KOPT-K1 (cell line): ENCODE results near the gene CASP10.

Source experiments
- H3K27ac ChIP-seq: fragments of 200-600 bp; sonication (generic); 2 replicates; pipeline ENCODE4 v1.5.1; 2016; ENCODE audit warnings: antibody characterized with exemption, mild to moderate bottlenecking, low read depth, low read length; ENCODE audit not compliant: poor library complexity, severe bottlenecking
- H3K36me3 ChIP-seq: fragments of 200-600 bp; sonication (generic); 2 replicates; pipeline ENCODE4 v1.5.1; 2017; ENCODE audit warnings: antibody characterized with exemption, mild to moderate bottlenecking, low read length, moderate library complexity; ENCODE audit not compliant: insufficient read depth
- H3K9me3 ChIP-seq: fragments of 200-600 bp; sonication (generic); 2 replicates; pipeline ENCODE4 v1.5.1; 2017; ENCODE audit warnings: antibody characterized with exemption, low read length, mild to moderate bottlenecking; ENCODE audit not compliant: insufficient read depth, poor library complexity, severe bottlenecking

Gene CASP10

GRCh38 chr2:201200345-201200744 lies 17.4 kb downstream of the CASP10 start:
- Histone ChIP-seq H3K27ac (no peak overlapping the region), H3K9me3 (no peaks in the 10 kb centered on the region), H3K36me3 (peaks cover 91% of the 10 kb centered on the region)

- Histone ChIP-seq H3K27ac (peak overlapping the region; percentile 6), H3K9me3 (no peaks in the 10 kb centered on the region), H3K36me3 (peaks cover 90% of the 10 kb centered on the region)
Observed at GRCh38 chr2:201201371-201201770, 18.4 kb downstream of the CASP10 start.

DNA sequence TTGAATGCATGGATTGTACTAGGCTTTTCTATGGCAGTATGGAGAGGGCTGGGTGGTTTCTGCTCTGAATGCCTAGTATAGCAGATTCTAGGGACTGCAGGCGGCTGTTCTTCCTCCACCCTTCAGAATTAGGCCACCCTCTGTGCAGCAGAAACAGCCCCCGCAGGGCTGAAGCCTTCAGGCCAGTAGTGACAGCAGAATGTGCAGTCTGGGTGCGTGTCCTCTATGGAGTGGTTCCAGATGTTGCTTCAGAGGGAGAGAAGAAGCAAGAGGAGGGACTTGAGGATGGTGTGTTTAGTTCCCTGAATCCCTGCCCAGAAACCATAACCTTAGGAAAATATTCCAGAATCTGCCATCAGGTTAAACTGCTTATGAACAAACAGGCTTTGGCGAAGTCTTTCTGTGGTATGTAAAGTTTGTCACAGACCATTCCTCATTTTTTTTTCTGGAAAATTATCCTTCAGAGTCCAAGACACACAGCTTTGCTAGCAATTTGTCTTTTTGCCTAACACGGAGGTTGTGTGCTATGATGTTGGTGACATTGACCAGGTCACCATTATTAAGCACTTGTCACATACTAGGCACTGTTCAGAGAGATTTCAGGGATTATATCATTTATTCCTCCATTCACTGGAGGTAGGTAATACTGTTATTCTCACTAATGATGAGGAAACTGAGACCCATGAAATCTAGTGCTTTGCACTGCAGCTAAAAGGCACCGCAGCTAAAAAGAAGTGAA lies 21.1 kb downstream of the CASP10 start:
- Histone ChIP-seq H3K27ac (peak overlapping the region; percentile 44), H3K36me3 (peaks cover 91% of the 10 kb centered on the region), H3K9me3 (no peaks in the 10 kb centered on the region)

DNA sequence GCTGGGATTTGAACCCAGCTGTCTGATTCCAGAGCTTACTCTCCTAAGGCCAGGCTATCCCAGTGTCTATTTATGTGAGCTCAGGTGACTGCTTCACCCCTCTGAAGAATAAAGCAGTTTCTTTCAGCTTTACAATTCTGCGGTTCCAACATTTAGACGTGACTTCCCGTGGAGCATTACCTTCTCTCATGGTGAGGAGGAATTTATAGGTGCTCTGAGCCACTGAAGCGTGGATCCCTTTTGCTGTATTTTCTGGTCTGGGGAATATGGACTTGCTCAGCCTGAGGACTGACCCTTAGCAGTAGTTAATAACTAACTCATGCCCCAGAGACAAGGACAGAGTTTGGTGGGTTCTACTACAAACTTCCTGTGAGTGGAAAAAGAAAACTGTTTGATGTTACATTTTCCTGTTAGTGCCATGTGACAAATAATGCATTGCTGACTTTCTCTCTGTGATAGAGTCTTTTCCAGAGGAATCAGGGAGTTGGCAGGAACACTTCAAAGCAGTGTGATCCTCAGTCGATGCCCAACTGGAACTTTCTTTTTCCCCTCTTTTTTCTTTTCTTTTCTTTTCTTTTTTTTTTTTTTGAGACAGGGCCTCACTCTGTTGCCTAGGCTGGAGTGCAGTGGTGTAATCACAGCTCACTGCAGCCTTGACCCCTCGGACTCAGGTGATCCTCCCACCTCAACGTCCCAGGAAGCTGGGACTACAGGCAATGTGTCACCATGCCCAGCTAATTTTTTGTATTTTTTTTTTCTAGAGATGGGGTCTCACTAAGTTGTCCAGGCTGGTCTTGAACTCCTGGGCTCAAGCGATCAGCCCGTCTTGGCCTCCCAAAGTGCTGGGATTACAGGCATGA lies 21.9 kb downstream of the CASP10 start:
- peak overlapping the region; percentile 44 for H3K27ac ChIP-seq
- peaks cover 91% of the 10 kb centered on the region for H3K36me3 ChIP-seq
- H3K9me3 ChIP-seq: no peaks in the 10 kb centered on the region

DNA sequence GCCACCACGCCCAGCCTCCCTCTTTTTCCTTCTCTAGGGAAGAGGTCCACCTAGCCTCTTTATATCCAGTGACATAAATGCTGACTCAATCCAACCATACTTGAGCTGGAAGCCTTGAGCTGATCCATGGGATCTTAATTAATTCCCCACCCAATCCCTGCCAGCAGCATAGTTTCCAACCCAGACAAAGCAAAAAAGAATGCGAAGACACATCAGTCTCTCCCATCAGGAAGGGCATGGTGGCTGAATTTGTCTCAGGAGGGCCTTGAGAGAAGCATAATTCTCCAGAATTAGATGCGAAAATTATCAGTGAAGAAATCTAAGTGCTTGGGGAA lies 22.5 kb downstream of the CASP10 start:
- Histone ChIP-seq H3K27ac (no peak overlapping the region), H3K9me3 (no peaks in the 10 kb centered on the region), H3K36me3 (peaks cover 91% of the 10 kb centered on the region)

GRCh38 chr2:201208563-201209252 lies 25.8 kb downstream of the CASP10 start:
- no peak overlapping the region for H3K27ac ChIP-seq
- H3K36me3 ChIP-seq: peaks cover 71% of the 10 kb centered on the region
- no peaks in the 10 kb centered on the region for H3K9me3 ChIP-seq

- Histone ChIP-seq H3K27ac (no peak overlapping the region), H3K36me3 (peaks cover 59% of the 10 kb centered on the region), H3K9me3 (no peaks in the 10 kb centered on the region)
Observed at GRCh38 chr2:201215963-201216362, 33.0 kb downstream of the CASP10 start.

DNA sequence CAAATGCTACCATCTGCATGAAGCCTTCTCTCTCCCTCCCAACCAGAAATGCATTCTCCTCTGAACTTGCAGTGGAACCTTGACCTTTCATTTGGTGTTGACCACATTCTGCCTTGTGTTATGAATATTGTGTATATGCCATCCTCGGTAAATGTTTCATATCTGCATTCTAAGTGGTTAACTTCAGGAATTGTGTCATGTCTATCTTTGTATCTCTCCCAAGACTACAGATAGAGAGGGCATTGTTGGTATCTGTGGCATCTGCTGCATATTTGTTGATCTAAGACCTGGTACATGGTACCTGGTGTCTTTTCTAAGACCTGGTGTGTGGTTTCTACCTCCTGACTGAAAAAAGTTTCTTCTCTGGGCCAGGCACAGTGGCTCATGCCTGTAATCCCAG lies 34.0 kb downstream of the CASP10 start:
- no peaks in the 10 kb centered on the region for H3K9me3 ChIP-seq
- no peak overlapping the region for H3K27ac ChIP-seq
- H3K36me3 ChIP-seq: peaks cover 53% of the 10 kb centered on the region

DNA sequence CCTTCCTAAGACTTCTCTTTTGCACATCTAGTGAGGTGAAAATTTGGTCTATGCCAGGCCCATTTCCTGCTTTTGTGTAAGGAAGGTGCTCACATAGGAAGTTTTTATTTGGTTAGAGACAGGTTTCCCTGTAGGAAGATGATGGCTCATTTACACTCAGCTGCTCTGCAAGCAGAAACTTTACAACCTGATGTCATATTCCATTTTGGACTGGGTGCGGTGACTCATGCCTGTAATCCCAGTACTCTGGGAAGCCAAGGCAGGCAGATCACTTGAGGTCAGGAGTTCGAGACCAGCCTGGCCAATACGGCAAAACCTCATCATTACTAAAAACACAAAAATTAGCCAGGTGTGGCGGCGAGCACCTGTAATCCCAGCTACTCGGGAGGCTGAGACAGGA lies 35.8 kb downstream of the CASP10 start:
- Histone ChIP-seq H3K9me3 (no peaks in the 10 kb centered on the region), H3K36me3 (peaks cover 60% of the 10 kb centered on the region), H3K27ac (peak overlapping the region; percentile 10)

GRCh38 chr2:201219328-201220096 lies 36.6 kb downstream of the CASP10 start:
- no peaks in the 10 kb centered on the region for H3K9me3 ChIP-seq
- peak overlapping the region; percentile 50 for H3K27ac ChIP-seq
- peaks cover 60% of the 10 kb centered on the region for H3K36me3 ChIP-seq

DNA sequence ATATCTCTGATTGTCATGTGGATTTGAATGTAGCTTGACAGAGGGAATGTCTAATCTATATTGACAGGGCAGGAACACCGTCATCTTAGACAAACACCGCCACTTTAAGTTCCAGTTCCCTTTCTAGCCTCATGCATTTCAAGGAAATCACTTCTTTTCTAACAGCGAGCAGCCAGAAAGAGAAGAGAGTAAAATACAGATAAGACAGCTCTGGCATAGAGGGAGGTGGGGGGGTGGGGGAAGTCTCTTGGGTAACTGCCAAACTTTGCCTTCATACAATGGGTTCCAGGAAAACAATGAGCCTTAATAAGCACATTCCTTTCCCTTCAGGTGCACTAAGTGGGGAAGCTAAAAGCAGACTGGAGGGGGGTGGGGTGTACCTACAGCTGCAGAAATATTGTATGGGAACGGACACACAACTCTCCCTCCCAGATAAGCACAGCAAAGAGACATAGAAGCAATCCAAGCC lies 37.2 kb downstream of the CASP10 start:
- Histone ChIP-seq H3K9me3 (no peaks in the 10 kb centered on the region), H3K27ac (peak overlapping the region; percentile 50), H3K36me3 (peaks cover 59% of the 10 kb centered on the region)

GRCh38 chr2:201223089-201224073 lies 40.4 kb downstream of the CASP10 start:
- Histone ChIP-seq H3K9me3 (no peaks in the 10 kb centered on the region), H3K36me3 (peaks cover 28% of the 10 kb centered on the region), H3K27ac (peak overlapping the region; percentile 75)

GRCh38 chr2:201228271-201228911 lies 45.5 kb downstream of the CASP10 start:
- Histone ChIP-seq H3K9me3 (no peaks in the 10 kb centered on the region), H3K27ac (no peak overlapping the region), H3K36me3 (no peaks in the 10 kb centered on the region)
